CD4-positive, alpha-beta T cell (primary cell): ENCODE data around the gene SHANK1. TPM values are rescaled to one million over a fixed set of nuclear protein-coding genes. Genes with fewer than 3 reads are reported as not detected.

Experiments
- ATAC-seq: fragments of 200-7000 bp; cut with Tn5 transposase; one replicate; pipeline ENCODE4 v1.10.0; 2022; ENCODE audit warnings: mild to moderate bottlenecking; ENCODE audit not compliant: poor library complexity
- CTCF ChIA-PET: fragments of 350-600 bp; sonication (Branson Sonifier 250); formaldehyde crosslinking; loops from one replicate; lab custom pipeline; 2021; ENCODE audit warnings: antibody characterized with exemption, inconsistent platforms; lab: Charles Lee
- POLR2A ChIA-PET: fragments of 350-600 bp; sonication (Branson Sonifier 250); formaldehyde crosslinking; loops from one replicate; lab custom pipeline; 2021; ENCODE audit warnings: antibody characterized with exemption, inconsistent platforms; lab: Charles Lee
- DNase-seq, 14 experiments: peaks; one replicate each; pipeline ENCODE4 v3.0.0-alpha.2; 2013 to 2020; ENCODE audit warnings: mixed read lengths in 2 of 14
- H3K27ac ChIP-seq, 2 donors: one replicate each; pipeline versions ENCODE4 v1.5.1 to v1.7.0; 2013; ENCODE audit warnings: low read length in 2 of 2, low read depth in 1 of 2, mild to moderate bottlenecking in 1 of 2
- H3K27me3 ChIP-seq, 2 experiments: 1 replicate in 1 of 2; 2 replicates in 1 of 2; pipeline versions ENCODE4 v1.6.1 to v1.7.0; 2013; ENCODE audit warnings: low read length in 2 of 2, control low read depth in 1 of 2, mild to moderate bottlenecking in 1 of 2, moderate library complexity in 1 of 2; ENCODE audit not compliant: insufficient read depth in 2 of 2, control insufficient read depth in 1 of 2
- H3K36me3 ChIP-seq: one replicate; pipeline ENCODE4 v1.6.1; 2013; ENCODE audit warnings: low read length, control low read depth; ENCODE audit not compliant: insufficient read depth
- H3K4me1 ChIP-seq: one replicate; pipeline ENCODE4 v1.6.1; 2013; ENCODE audit warnings: low read length, control low read depth; ENCODE audit not compliant: insufficient read depth
- H3K4me3 ChIP-seq: one replicate; pipeline ENCODE4 v1.5.1; 2013; ENCODE audit warnings: mild to moderate bottlenecking, low read length, moderate library complexity
- H3K9me3 ChIP-seq, 2 experiments: 1 replicate in 1 of 2; 2 replicates in 1 of 2; pipeline versions ENCODE4 v1.6.1 to v1.7.0; 2013; ENCODE audit warnings: low read length in 2 of 2, mild to moderate bottlenecking in 2 of 2, control low read depth in 1 of 2, moderate library complexity in 1 of 2; ENCODE audit not compliant: control insufficient read depth in 1 of 2, insufficient read depth in 1 of 2
- H3K27ac Mint-ChIP-seq: one replicate; pipeline ENCODE4 v1.8.0; 2020; ENCODE audit warnings: mixed read lengths
- H3K27me3 Mint-ChIP-seq: one replicate; pipeline ENCODE4 v1.8.0; 2021; ENCODE audit warnings: mixed read lengths
- H3K36me3 Mint-ChIP-seq: one replicate; pipeline ENCODE4 v1.8.0; 2021; ENCODE audit warnings: low read depth, mixed read lengths
- H3K4me1 Mint-ChIP-seq: one replicate; pipeline ENCODE4 v1.8.0; 2021; ENCODE audit warnings: low read depth, mixed read lengths
- H3K4me3 Mint-ChIP-seq: one replicate; pipeline ENCODE4 v1.8.0; 2020; ENCODE audit warnings: mild to moderate bottlenecking, mixed read lengths
- H3K9me3 Mint-ChIP-seq: one replicate; pipeline ENCODE4 v1.8.0; 2020; ENCODE audit warnings: mixed read lengths
- intact Hi-C, 2 experiments: fragments of 100-400 bp; cut with DNase I in 1 of 2; cut with micrococcal nuclease in 1 of 2; formaldehyde crosslinking; loops; one replicate each; pipeline versions ENCODE4 v1.15.1 to v1.9.0; 2023 to 2025; cut with DNase I, micrococcal nuclease
- total RNA-seq, 174 experiments: library from RNA in 2 of 174; stranded (reverse) in 2 of 174; gene quantifications; one replicate each; pipeline ENCODE4 v1.2.3 and lab custom pipeline; 2021 to 2026
- TF ChIP-seq, protein P1 (sequence below): fragments of 200-600 bp; IDR thresholded peaks from one replicate; pipeline ENCODE4 v1.8.0; 2022; ENCODE audit warnings: antibody characterized with exemption, mild to moderate bottlenecking

SHANK1 gene
- total RNA-seq, 2 experiments from 2014 or later, result not detected

- Mint-ChIP-seq H3K4me3 (no peak within 1 kb of the TSS), H3K27me3 (peaks cover 57% of the 10 kb centered on the region), H3K4me1 (no peaks in the 10 kb centered on the region), H3K9me3 (peaks cover under 1% of the 10 kb centered on the region), H3K27ac (no peak within 1 kb of the TSS), H3K36me3 (no peaks in the 10 kb centered on the region)
- TF ChIP-seq, protein P1, sequence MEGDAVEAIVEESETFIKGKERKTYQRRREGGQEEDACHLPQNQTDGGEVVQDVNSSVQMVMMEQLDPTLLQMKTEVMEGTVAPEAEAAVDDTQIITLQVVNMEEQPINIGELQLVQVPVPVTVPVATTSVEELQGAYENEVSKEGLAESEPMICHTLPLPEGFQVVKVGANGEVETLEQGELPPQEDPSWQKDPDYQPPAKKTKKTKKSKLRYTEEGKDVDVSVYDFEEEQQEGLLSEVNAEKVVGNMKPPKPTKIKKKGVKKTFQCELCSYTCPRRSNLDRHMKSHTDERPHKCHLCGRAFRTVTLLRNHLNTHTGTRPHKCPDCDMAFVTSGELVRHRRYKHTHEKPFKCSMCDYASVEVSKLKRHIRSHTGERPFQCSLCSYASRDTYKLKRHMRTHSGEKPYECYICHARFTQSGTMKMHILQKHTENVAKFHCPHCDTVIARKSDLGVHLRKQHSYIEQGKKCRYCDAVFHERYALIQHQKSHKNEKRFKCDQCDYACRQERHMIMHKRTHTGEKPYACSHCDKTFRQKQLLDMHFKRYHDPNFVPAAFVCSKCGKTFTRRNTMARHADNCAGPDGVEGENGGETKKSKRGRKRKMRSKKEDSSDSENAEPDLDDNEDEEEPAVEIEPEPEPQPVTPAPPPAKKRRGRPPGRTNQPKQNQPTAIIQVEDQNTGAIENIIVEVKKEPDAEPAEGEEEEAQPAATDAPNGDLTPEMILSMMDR, result no peak
- DNase-seq (no peak), ATAC-seq (no peak)
- H3K4me3 ChIP-seq, result no peak within 1 kb of the TSS
- H3K27me3 ChIP-seq, result peaks cover 21 to 42% of the 10 kb centered on the region in 2 experiments
- ChIA-PET POLR2A (no interaction called here), CTCF (no interaction called here)
- no peaks in the 10 kb centered on the region for H3K36me3 ChIP-seq
- intact Hi-C loops, result no loop called here
- H3K9me3 ChIP-seq, result peaks cover 3 to 24% of the 10 kb centered on the region in 2 experiments
- no peaks in the 10 kb centered on the region for H3K4me1 ChIP-seq
- H3K27ac ChIP-seq, result no peak within 1 kb of the TSS
These were observed 69.9 kb downstream of the SHANK1 start, which contains the start of gene C19orf81 for GRCh38 chr19:50649433-50650391. TSS of gene C19orf81 (plus strand) at chr19:50649445. CDS start at chr19:50649445, 0 bp downstream.

DNA sequence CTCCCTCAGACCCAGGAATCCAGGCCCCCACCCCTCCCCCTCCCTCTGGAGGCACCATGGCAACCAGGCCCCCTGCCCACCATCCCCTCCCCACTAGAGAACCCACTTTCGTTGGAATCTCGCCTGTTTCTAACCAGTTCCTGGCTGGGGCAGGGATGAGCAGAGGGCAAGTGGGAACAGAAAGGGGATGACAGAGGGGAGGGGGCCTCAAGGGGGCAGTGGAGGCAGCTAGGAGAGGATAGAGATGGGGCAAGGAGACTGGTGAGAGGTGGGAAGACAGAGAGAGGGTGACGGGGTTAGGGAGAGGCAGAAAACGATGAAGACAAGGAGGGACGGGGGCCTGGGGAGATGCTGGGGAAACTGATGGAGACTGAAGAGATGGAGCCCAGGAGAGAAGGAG, 70.9 kb downstream of the SHANK1 start:
- Mint-ChIP-seq H3K4me1 (no peaks in the 10 kb centered on the region), H3K27ac (no peak overlapping the region), H3K27me3 (peaks cover 46% of the 10 kb centered on the region), H3K9me3 (no peaks in the 10 kb centered on the region), H3K4me3 (no peak overlapping the region), H3K36me3 (no peaks in the 10 kb centered on the region)
- ChIA-PET CTCF (no interaction called here), POLR2A (no interaction called here)
- ATAC-seq, result no peak
- DNase-seq, result no peak
- no peak overlapping the region for H3K4me3 ChIP-seq
- no peak overlapping the region for H3K27ac ChIP-seq
- no peaks in the 10 kb centered on the region for H3K4me1 ChIP-seq
- H3K36me3 ChIP-seq, result no peaks in the 10 kb centered on the region
- peaks cover 15 to 50% of the 10 kb centered on the region in 2 experiments for H3K27me3 ChIP-seq
- peaks cover 0 to 17% of the 10 kb centered on the region in 2 experiments for H3K9me3 ChIP-seq
- intact Hi-C loops, result no loop called here
- TF ChIP-seq, protein P1, result no peak

DNA sequence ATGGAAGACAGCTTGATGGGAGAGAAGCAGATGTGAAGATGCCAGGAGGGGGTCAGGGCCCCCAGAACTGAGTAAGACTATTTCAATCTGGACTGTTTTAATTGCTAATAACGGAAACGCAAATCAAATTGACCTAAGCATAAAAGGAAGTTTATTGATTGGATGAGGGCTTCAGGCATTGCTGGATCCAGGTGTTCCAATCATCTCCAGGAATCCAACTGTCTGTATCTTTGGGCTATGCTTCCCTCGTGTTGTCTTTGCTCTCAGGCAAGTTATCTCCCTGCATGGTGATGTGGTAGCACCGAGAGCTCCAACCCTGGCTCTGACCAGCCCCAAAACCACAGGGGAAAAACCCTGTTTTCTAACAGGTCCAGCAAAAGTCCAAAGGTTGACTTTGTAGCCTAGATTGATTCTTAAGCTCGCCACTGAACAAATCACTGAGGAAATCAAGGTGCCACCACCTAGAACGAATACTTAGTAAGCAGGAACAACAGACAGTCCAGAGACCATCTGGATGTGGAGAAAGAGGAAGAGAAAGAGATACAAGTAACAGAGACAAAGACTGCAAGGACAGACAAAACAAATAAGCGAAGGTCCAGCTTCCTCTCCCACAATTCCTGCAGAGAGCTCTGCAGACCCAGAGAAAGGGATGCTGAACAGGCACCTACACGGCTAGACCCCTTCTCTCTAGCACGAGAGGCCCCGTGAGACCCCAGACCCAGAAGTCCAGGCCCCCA, 71.6 kb downstream of the SHANK1 start:
- Histone ChIP-seq H3K27ac (no peak overlapping the region), H3K4me3 (no peak overlapping the region), H3K27me3 (peaks cover 15 to 50% of the 10 kb centered on the region in 2 experiments), H3K9me3 (peaks cover 0 to 17% of the 10 kb centered on the region in 2 experiments), H3K36me3 (no peaks in the 10 kb centered on the region), H3K4me1 (no peaks in the 10 kb centered on the region)
- no peaks in the 10 kb centered on the region for H3K4me1 Mint-ChIP-seq
- intact Hi-C loops, result no loop called here
- no peak for ATAC-seq
- no peak for DNase-seq
- no peaks in the 10 kb centered on the region for H3K9me3 Mint-ChIP-seq
- peaks cover 40% of the 10 kb centered on the region for H3K27me3 Mint-ChIP-seq
- ChIA-PET CTCF (no interaction called here), POLR2A (no interaction called here)
- H3K36me3 Mint-ChIP-seq, result no peaks in the 10 kb centered on the region
- TF ChIP-seq, protein P1, result no peak
- H3K27ac Mint-ChIP-seq, result no peak overlapping the region
- no peak overlapping the region for H3K4me3 Mint-ChIP-seq
